ENCODE results near the gene NUP205.

NUP205 gene

DNA sequence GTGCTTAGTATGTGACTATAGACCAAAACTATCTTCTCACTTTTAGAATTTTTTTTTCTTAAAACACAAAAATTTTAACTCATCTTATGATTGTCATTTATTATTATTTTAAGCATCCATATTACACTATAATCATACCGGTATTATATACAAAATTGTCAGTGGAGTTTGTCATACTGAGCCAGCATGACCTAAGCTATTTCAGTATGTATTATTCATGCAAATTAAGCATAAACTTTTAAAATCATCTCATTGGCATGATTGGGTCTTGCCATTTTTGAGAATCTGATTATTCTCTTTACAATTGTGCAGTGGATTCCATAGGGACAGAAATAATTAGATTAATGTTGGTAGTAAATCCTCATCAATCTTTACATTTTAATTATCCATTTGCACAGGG, 58.4 kb downstream of the NUP205 start:
- TF ChIP-seq, protein P1, sequence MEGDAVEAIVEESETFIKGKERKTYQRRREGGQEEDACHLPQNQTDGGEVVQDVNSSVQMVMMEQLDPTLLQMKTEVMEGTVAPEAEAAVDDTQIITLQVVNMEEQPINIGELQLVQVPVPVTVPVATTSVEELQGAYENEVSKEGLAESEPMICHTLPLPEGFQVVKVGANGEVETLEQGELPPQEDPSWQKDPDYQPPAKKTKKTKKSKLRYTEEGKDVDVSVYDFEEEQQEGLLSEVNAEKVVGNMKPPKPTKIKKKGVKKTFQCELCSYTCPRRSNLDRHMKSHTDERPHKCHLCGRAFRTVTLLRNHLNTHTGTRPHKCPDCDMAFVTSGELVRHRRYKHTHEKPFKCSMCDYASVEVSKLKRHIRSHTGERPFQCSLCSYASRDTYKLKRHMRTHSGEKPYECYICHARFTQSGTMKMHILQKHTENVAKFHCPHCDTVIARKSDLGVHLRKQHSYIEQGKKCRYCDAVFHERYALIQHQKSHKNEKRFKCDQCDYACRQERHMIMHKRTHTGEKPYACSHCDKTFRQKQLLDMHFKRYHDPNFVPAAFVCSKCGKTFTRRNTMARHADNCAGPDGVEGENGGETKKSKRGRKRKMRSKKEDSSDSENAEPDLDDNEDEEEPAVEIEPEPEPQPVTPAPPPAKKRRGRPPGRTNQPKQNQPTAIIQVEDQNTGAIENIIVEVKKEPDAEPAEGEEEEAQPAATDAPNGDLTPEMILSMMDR (IDR thresholded peaks at IDR 0.05; ENCODE audit: low read length): no peak
- TF ChIP-seq EZH2phosphoT487 (IDR thresholded peaks at IDR 0.05; ENCODE audit: low read length) (no peak), EZH2 (optimal IDR thresholded peaks at IDR 0.05; ENCODE audit: low read depth, low read length) (no peak)
- Histone ChIP-seq H3K36me3 (replicated peaks; ENCODE audit: insufficient read depth, low read length) (peaks cover 20% of the 10 kb centered on the region), H3K27me3 (replicated peaks; ENCODE audit: insufficient read depth, low read length) (no peaks in the 10 kb centered on the region)

DNA sequence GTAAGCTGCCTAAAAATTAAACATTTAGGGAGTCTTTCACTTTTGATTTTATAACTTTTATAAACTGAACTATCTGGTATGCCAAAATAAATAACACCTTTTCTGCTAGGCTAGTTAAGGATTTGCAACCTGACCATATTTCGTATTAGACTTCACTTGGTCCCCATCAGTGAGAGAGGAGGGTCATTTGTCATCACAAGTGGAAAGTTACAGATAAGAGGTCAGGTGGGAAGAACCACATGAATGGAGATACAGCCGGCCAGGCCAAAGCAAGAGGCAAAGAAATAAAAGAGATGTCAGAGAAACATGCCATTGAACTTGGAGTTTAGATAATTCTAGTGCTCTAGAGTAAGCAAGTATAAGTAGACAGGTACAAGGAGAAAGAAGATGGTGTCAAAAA, 60.1 kb downstream of the NUP205 start:
- peaks cover 20% of the 10 kb centered on the region for H3K36me3 ChIP-seq (replicated peaks; ENCODE audit: insufficient read depth, low read length)
- no peak for TF ChIP-seq EZH2 (optimal IDR thresholded peaks at IDR 0.05; ENCODE audit: low read depth, low read length)
- TF ChIP-seq, protein P1 (IDR thresholded peaks at IDR 0.05; ENCODE audit: low read length): no peak
- TF ChIP-seq EZH2phosphoT487 (IDR thresholded peaks at IDR 0.05; ENCODE audit: low read length): no peak
- H2AFZ ChIP-seq (ENCODE audit: low read length): no peak overlapping the region

More for the DNA sequence above, 58.4 kb downstream of the NUP205 start:
- H3F3A ChIP-seq (ENCODE audit: insufficient read depth, low read length): no peaks in the 10 kb centered on the region
- H3K9me3 ChIP-seq (replicated peaks; ENCODE audit: insufficient read depth, low read length): no peaks in the 10 kb centered on the region
- no peak overlapping the region for H3K9ac ChIP-seq (ENCODE audit: low read length)
- no peak overlapping the region for H2AFZ ChIP-seq (ENCODE audit: low read length)
- no peaks in the 10 kb centered on the region for H3K4me1 ChIP-seq (ENCODE audit: low read length)
- H3K79me2 ChIP-seq (ENCODE audit: low read length): no peaks in the 10 kb centered on the region
- DNase-seq: no peak
- no peaks in the 10 kb centered on the region for H3K9me2 ChIP-seq (replicated peaks; ENCODE audit: insufficient read depth, low read length)
- H4K20me1 ChIP-seq (ENCODE audit: insufficient read depth, low read length): no peaks in the 10 kb centered on the region
- no peak overlapping the region for H3K27ac ChIP-seq (ENCODE audit: low read length)
- no peak overlapping the region for H3K4me2 ChIP-seq (ENCODE audit: low read depth, low read length)
- H3K4me3 ChIP-seq (ENCODE audit: low read length): no peak overlapping the region

DNA sequence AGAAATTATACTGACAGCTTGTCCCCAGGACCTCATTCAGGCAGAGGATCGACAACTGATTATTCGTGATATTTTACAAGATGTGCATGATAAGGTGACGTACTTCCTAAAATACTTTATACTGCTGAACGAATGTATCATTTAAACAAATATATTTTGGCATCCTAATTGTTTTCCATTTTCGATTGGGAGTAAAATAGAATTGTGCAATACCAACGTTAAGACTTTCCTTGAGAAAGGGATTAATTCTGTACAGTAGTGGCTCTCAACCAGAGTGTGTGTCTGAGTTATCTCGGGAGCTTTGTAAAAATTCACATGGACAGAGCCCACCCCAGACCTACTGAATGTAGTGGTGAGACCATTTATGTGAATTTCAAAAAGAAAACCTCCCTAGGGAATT, 60.8 kb downstream of the NUP205 start:
- H3F3A ChIP-seq (ENCODE audit: insufficient read depth, low read length): no peaks in the 10 kb centered on the region

More for the DNA sequence above, 60.1 kb downstream of the NUP205 start:
- Histone ChIP-seq H3K4me2 (ENCODE audit: low read depth, low read length) (no peak overlapping the region), H3K9me3 (replicated peaks; ENCODE audit: insufficient read depth, low read length) (no peaks in the 10 kb centered on the region), H3K4me1 (ENCODE audit: low read length) (no peaks in the 10 kb centered on the region), H3F3A (ENCODE audit: insufficient read depth, low read length) (no peaks in the 10 kb centered on the region), H3K27me3 (replicated peaks; ENCODE audit: insufficient read depth, low read length) (no peaks in the 10 kb centered on the region), H3K9me2 (replicated peaks; ENCODE audit: insufficient read depth, low read length) (no peaks in the 10 kb centered on the region), H3K79me2 (ENCODE audit: low read length) (no peaks in the 10 kb centered on the region), H3K9ac (ENCODE audit: low read length) (no peak overlapping the region), H4K20me1 (ENCODE audit: insufficient read depth, low read length) (no peaks in the 10 kb centered on the region), H3K27ac (ENCODE audit: low read length) (no peak overlapping the region), H3K4me3 (ENCODE audit: low read length) (no peak overlapping the region)
- DNase-seq: no peak

More for the DNA sequence above, 60.8 kb downstream of the NUP205 start:
- Histone ChIP-seq H3K27ac (ENCODE audit: low read length) (no peak overlapping the region), H3K79me2 (ENCODE audit: low read length) (no peaks in the 10 kb centered on the region), H3K9ac (ENCODE audit: low read length) (no peak overlapping the region), H3K4me1 (ENCODE audit: low read length) (no peaks in the 10 kb centered on the region), H4K20me1 (ENCODE audit: insufficient read depth, low read length) (no peaks in the 10 kb centered on the region), H2AFZ (ENCODE audit: low read length) (no peak overlapping the region), H3K4me3 (ENCODE audit: low read length) (no peak overlapping the region), H3K36me3 (replicated peaks; ENCODE audit: insufficient read depth, low read length) (peaks cover 20% of the 10 kb centered on the region), H3K4me2 (ENCODE audit: low read depth, low read length) (no peak overlapping the region), H3K9me2 (replicated peaks; ENCODE audit: insufficient read depth, low read length) (no peaks in the 10 kb centered on the region), H3K27me3 (replicated peaks; ENCODE audit: insufficient read depth, low read length) (no peaks in the 10 kb centered on the region), H3K9me3 (replicated peaks; ENCODE audit: insufficient read depth, low read length) (no peaks in the 10 kb centered on the region)
- no peak for TF ChIP-seq EZH2phosphoT487 (IDR thresholded peaks at IDR 0.05; ENCODE audit: low read length)
- TF ChIP-seq, protein P1 (IDR thresholded peaks at IDR 0.05; ENCODE audit: low read length): no peak
- no peak for TF ChIP-seq EZH2 (optimal IDR thresholded peaks at IDR 0.05; ENCODE audit: low read depth, low read length)
- no peak for DNase-seq
